Endometrium (tissue), 2 donors: ENCODE data around the gene KRT38.

Source experiments
- FAIRE-seq: peaks from 2 replicates; lab custom pipeline; 2012; peaks lifted over from hg19 to GRCh38; lab: Jason Lieb, UNC
- donor health status: control.
- donor health status: control.

The KRT38 gene

GRCh38 chr17:41440531-41441033 lies at the start of gene KRT38:
Gene KRT38, minus strand, starts transcription at chr17:41440983. Its CDS starts 62 bp downstream, at chr17:41440921.
- FAIRE-seq = no peak

DNA sequence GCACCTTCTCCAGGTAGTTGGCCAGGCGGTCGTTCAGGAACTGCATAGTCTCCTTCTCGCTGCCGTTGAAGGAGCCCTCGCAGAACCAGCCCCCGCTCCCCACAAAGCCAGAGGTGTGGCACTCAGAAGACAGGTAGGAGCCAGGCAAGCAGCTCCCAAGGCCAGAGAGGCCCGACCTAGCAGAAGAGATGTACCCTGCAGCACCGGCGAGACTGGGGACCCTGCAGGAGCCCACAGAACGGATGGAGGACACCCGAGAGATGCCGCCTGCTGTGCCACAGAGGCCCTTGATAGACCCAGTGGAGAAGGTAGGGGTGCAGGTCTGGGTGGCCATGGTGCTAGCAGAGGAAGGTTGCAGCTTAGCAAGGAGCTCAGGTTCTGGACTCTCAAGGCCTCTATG lies 48.7 kb upstream of the KRT38 start, which contains the start of gene KRT36:
KRT36 (minus strand) TSS at position 380 of the 400 bp plus-strand sequence; CDS start at position 334, 46 bp downstream.
- FAIRE-seq = no peak

GRCh38 chr17:41486809-41487530 lies 46.2 kb upstream of the KRT38 start:
- no peak for FAIRE-seq

DNA sequence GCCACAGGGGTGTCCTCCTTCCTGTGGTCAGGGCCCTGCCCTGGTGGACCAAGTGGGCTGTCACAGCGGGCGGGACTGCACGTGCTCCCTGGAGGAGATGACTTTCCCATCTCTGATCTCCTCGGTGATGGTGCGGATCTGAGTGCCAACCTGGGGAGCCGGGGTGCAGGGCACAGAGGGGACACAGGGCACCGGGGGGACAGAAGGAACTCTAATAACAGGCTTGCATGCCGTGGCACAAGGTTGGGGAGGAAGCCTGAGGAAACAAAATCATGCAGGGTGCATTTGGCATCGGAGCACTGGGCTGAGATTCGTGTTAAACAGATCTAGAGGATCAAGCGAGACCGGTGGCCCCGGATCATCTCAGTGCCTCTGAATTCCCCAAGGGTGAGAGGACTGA lies 45.5 kb upstream of the KRT38 start:
- no peak for FAIRE-seq

DNA sequence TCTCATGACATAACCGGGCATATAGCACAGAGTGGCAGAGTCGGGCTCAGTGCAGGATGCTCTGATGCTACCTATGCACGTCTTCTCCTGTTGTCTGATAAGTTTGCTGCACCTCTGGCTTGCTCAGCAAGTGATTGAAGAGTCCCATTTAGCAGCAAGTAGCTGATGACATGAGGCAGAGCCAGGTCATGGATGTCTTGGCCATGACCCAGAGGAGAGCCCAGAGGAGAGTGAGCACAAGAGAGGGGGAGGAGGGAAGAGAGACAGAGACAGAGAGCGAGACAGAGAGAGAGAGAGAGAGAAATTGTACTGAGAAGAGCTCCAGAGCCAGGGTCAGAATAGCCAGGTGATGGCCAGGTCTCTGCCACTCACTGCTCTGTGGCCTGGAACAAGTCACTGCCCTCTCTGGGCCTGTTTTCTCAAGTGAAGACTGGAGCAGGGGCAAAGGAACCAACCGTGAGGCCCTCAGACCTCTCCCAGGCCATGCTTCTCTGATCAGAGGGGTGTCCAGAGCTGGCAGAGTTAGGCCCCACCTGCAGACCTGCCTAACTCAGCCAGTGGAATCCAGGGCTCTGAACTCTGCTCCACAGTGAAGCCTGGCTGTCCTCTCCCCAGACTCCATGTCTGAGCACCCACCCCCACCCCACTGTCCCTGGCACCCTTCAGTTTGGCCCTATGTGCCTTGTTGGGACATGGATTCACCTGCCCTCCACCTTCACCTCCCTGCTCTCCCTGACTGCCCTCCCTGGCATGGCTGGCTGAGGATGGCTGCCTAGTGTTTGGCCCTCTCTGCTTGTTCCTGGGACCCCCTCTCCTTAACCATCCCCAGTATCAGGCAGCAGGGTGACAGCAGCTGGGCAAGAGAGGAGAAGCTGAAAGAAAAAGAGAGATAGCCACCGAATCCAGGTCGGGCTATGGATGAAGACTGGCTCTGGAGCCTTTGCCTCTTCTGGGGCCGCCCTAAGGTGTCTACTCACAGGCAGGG lies 44.4 kb upstream of the KRT38 start:
- FAIRE-seq = no peak

DNA sequence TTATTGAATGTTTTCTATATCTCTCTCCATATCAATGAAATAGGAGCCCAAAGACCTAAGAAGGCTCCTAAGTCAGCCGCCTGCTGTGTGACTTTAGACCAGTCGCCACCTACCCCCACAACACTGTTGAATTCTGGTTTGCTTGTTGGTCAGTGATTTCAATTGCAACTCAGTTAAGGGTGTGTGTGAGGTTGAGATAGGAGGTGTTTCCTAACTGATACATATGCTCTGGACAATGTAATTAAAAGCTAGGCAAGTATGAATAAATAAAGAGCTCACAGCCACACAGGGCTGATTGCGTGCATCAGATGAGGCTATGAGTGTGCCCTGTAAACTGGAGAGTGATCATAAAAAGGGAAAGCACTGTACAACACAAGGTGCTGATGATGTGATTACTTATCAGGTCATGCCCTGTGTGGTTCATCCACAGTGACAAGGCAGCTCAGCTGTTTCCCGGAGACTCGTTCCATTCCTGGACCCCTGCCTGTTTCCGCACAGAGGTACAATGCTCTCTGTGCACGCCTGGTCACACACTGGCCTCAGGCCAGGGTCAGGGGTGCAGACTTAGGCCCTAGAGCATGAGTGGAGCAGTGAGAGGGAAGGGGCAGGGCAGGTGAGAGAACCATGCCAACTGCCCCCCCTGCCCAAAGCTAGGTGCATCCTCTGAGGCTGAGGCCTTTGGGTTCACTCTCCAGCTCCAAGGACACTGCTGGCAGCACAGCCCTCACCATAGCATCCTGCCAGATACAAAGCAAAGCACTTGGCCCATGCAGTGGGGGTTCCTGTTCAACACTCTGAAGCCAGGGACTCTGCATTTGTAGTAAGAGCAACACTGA lies 43.4 kb upstream of the KRT38 start:
- no peak for FAIRE-seq

DNA sequence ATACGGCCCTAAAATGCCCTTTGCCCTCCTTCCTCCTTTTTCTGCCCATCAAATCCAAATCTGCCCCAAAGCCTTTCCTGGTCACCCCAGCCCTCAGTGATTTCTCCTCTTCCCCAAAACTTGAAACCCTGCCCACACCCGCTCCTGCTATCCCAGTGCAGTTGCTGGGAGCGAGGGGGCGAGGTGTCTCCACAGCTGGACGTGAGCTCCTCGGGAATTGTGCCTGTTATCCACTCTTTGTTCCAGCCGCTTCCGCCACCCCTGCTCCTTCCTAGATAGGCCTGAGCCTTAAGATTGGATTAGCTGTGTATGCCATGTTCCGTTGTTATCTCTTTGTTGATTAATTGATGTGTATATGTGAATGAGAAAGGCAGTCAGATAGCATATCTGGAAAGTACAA lies 42.7 kb upstream of the KRT38 start:
- FAIRE-seq = no peak

- FAIRE-seq = no peak
Observed at GRCh38 chr17:41481036-41481435, 40.3 kb upstream of the KRT38 start, which contains the start of gene KRT35. Gene KRT35, minus strand, starts transcription at chr17:41481151. Its CDS starts 54 bp downstream, at chr17:41481097.

GRCh38 chr17:41480581-41480980 lies 39.8 kb upstream of the KRT38 start:
- no peak for FAIRE-seq

GRCh38 chr17:41480136-41480535 lies 39.4 kb upstream of the KRT38 start:
- no peak for FAIRE-seq

GRCh38 chr17:41478237-41478636 lies 37.5 kb upstream of the KRT38 start:
- FAIRE-seq = no peak

GRCh38 chr17:41476866-41477815 lies 36.4 kb upstream of the KRT38 start:
- FAIRE-seq = no peak

DNA sequence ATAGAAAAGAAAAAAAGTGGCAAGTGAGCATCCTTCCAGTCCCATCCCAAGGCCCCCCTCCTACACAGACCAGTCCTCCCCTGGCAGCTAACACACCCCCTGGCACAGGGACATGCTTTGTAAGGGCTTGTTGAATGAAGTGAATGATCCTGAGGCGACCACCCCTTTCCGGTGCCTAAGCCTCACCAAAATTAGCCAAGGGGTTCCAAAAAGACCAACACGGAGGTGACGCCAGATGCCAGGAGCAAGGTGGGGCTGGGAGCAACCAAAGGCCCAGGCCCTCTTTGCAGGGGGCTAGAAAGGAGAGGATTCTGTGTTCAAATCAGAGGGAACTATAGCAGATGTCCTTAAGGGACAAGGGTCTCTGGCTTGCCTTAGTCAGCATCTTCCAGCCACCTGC lies 34.6 kb upstream of the KRT38 start:
- FAIRE-seq = no peak

DNA sequence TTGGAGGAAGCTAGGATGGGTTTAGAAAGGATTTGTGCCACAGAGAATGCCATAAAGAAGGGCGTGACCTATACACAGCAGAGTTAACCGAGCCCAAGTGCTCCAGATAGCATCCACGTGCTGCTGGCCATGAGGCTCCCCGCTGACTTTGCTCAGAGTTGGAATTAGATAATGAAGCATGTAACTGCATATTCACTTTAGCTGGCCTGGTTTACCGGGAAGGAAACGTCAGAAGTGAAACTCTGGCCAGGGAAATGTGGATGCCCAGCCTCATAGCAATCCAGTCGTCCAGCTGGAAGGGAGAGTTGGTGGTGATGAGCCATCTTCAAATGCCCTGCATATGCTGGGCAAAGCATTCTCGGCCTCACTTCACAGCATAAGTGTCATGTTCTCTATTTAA lies 34.1 kb upstream of the KRT38 start:
- FAIRE-seq = no peak

- FAIRE-seq = no peak
Observed at GRCh38 chr17:41468346-41468745, 27.6 kb upstream of the KRT38 start.

DNA sequence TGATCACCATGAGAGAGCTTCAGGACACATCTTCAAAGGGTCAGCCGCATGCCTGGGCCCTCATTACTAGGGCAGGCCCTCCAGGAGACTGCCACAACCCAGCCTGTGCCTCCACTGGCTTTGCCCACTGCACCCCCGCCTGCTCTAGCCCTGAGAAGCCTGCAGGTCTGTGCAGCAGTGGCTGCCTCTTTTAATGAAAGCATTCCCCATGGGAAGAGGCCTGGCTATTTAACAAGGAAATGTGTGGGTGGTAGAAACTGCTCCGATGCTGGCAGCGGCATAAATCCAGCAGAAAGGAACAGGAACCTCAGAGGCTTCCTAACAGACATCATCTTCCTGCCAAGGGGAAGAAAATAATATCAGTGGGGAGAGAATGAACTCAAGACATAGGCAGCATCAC lies 26.8 kb upstream of the KRT38 start:
- FAIRE-seq = no peak

- FAIRE-seq = no peak
Observed at GRCh38 chr17:41466988-41467387, 26.2 kb upstream of the KRT38 start, which contains the start of gene KRT32. Gene KRT32, minus strand, starts transcription at chr17:41467386. Its CDS starts 61 bp downstream, at chr17:41467325.

DNA sequence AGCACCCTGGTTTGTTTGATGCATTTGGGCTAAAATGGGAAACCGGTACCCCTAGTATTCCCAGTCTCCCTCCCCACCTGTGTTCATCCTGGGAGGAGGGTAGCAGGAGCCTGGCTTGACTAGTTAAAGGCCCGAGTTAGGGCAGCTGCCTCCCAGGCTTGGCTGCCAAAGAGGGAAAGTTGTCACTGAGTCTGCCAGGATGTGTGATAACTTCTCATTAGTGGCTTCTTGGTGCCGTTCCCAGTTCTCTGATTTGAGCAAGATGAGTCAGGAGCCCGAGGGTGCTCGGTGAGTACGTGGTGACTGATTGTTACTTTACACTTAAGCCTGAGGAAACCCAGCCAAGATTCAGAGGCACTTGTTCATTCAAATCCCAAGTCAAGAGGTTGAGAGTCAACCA lies 23.9 kb upstream of the KRT38 start:
- no peak for FAIRE-seq

- FAIRE-seq = no peak
Observed at GRCh38 chr17:41464173-41464572, 23.4 kb upstream of the KRT38 start.

- FAIRE-seq = no peak
Observed at GRCh38 chr17:41463746-41464145, 23.0 kb upstream of the KRT38 start.

- FAIRE-seq = no peak
Observed at GRCh38 chr17:41462705-41463104, 21.9 kb upstream of the KRT38 start.
